ENCODE data around the gene MYL12B.
"Not testable (repeated sequence)": the region's sequence is repeated elsewhere in the genome, so short reads cannot be mapped to it uniquely, and the experiment has no call there.

MYL12B gene

DNA sequence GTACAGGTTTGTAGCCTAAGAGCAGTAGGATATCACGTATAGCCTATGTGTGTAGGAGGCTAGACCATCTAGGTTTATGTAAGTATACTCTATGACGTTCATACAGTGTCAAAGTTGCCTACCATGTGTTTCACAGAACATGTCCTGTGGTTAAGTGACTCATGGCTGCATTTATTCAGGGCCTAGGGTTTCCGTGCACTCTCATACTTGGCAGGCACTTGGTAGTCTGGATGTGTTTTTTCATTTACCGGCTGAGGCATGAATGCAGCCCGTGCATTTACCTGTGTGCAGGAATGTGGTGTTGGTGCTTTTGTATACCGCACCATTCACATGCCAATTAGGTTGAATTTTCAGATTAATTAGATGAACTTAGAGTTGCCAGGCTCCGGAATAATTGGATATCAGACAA is 43.4 kb downstream of the MYL12B start:
- peak in 2 of 4 experiments; percentile 2 to 6 for DNase-seq

DNA sequence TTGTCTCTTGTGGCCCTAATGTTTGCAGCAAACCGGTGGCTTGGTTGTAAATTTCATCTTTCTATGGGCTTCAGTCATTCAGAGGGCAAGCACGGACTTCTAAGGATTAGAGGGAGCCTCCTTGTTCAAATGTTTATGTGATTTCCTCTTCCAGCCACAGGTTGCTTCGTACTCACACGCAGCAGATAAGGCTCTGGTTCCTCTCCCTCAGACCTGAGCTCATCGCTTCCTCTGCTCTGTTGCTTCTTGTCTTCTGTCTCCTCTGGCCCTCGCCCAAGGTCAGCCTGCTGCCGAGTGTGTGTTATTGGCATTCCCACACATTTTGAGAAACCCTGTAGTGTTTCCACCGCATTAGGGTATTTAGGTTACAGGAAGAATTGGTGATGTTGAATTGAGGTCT is 44.0 kb downstream of the MYL12B start:
- DNase-seq = no peak

DNA sequence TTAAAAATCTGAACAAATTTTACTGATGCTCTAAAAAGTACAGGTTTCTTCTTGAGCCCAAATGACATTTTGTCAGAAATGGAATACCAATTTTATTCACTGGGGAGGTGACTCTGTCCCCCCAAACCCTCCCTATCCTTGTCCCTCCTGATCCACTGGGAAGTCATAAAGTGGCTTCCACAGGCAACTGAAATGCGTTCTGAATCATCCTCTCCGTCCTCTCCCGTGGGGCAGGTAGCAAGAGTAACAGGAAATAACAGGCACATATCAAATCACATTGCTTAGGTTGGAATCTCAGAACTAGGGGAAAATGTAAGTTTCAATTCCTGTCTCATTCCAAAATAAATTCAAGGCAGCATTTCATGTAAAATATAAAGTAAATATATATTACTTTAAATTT is 44.5 kb downstream of the MYL12B start:
- no peak for DNase-seq

DNA sequence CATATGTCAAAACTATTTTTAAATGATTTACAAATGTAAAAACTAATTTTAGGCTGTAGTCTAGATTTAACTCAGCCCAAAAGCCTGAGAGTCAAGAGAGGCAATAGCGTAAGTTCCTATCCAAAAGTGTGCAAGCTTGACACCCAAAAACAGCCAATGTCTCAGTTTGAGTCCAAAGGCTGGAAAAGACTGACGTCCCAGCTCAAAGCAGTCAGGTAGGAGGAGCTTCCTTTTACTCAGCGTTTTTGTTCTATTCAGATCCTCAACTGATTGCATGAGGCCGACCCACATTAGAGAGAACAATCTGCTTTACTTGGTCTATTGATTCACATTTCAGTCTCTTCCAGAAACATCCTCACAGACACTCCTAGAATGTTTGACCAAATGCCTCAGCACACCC is 51.8 kb downstream of the MYL12B start:
- no peak for DNase-seq

DNA sequence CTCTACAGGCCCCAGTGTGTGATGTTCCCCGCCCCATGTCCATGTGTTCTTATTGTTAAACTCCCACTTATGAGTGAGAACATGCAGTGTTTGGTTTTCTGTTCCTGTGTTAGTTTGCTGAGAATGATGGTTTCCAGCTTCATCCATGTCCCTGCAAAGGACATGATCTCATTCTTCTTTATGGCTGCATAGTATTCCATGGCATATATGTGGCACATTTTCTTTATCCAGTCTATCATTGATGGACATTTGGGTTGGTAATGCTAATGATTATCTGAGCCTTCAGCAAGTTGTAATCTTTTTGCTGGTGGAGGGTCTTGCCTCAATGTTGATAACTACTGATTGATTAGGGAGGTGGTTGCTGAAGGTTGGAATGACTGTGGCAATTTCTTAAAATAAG is 53.4 kb downstream of the MYL12B start:
- DNase-seq = not testable (repeated sequence)

DNA sequence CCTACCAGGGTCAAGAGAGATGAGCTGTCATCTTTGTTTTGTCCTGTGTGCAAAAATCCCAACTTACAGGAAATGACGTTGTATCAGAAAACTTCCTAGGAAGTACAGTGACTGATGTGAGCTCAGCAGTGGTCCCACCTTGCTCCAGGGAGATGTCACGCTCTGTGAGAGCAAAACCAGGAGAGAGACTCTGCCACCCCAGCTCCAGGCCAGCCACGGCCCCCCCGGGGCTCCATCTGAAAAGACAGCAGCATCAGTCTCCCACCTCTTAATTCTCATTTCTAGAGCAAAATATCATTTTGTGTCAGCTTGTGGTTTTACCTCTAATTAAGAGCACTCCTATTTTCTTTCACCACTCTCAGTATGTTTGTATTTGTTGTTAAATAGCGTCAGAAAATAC is 57.5 kb downstream of the MYL12B start:
- no peak for DNase-seq

DNA sequence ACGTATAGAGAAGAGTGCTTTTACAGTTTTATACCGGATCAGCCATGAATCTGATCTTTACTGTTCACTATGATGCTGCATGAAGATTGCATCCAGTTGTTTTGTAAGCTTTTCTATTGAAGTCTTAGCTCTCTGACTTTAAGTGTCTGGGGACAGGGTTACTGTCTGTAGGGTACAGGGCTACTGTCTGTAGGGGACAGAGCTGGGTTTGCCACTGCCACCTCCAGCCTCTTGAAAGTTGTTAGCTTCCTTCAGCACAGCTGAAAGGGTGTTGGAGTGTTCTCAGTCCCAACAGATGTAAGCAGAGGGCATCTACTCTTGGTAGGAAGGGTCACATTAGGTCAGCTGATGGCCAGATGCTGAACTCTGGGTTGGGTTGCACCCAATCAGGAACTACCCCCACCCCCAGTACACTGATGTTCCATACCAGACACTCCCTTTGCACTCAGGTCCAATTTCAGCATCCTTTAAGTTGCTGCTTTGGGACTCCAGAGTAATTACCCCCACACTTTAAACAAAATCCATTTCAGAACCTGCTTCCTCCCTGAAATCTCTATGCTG is 58.0 kb downstream of the MYL12B start:
- DNase-seq = no peak

DNA sequence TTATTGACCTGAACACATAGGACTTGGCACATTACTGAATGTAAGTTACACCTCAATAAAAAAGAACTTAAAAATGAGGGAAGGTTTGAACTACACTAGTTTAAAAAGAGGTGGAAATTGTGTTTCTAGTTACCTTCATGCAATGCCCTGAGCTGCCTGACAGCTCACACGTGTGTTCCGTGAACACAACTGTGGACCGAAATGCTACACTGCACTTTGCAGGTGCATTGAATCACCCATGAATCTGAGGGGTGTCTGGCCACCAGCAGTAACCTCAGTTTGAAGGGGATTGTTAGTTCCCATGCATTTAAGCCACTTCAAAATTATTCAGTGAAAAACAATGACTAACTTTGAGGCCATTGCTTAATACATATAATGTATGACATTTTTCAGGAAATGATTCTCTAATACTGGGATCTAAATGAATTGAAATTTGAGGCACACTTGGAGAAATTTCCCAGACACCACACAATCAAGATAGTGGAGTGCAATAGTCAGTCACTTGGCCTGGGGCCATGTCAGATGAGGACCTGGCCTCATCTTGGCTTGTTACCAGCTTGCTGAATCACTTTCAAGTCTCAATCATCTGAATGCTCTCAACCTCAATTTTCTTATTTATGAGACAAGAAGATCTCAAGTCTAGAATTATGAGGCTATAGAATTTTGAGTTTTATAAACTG is 59.3 kb downstream of the MYL12B start:
- DNase-seq = no peak

DNA sequence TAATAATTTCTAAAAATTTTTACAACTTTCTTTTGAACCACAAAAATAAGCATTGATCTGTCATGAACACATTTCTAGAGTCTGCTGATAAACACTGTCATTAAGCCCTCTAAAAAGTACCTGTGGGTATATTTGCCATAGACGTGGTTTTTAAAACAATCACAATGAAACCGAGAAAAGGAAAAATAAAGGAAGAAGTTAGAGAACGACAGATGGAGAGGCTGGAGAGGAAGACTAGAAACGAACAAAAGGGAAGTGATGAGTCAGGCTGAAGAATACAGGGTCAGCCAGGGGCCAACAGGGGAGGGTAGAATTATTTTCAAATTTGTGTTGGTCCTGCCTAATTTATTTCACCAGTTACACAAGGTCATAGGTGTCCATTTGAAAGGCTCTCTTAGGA is 62.0 kb downstream of the MYL12B start:
- no peak for DNase-seq

Data from activated CD4-positive, CD25-positive, alpha-beta regulatory T cell (primary cell).